ENCODE measurements around the gene ITGA1. TPM values are rescaled to one million over a fixed set of nuclear protein-coding genes. Genes with fewer than 3 reads are reported as not detected.
A peak's percentile ranks its signal among the peaks of the same experiment; 100 is the strongest.

Gene ITGA1
- total and polyA plus RNA-seq, 2 of the 13 experiments (the other 11 are each of a cell fraction or from before 2014, with no cell fraction given) = 23.1 to 28.6 TPM

DNA sequence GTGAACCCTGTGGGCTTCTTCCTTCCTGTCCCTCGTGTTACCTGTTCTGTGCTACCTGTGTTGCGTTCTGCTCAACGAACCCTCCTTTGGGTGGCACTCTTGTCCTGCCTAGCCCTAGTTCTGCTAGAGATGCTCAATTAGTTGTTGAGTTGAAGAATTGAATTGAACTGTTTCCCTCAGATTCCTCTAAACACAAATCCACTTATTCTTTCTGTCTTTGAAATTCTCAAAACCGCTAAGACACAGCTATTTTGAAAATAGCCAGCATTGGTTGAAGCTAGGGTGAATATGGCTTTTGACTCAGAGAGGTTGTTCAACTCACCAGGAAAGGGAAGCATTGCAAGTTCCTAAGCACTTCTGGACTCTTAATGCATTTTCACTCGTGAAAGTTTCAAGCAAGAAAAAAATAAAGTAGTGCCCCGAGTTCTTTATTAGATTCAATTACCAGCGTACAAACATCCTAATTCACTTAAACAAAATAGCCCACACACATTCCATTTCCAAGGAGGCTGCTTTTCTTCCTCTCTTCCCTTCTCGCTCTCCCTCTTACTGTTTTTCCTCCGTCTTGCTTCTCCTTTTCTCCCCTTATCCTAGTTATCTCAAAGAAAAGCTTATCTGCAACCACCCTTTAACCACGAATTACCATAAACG is 642 bp upstream of the ITGA1 start (continued):
- TF ChIP-seq, protein P1, sequence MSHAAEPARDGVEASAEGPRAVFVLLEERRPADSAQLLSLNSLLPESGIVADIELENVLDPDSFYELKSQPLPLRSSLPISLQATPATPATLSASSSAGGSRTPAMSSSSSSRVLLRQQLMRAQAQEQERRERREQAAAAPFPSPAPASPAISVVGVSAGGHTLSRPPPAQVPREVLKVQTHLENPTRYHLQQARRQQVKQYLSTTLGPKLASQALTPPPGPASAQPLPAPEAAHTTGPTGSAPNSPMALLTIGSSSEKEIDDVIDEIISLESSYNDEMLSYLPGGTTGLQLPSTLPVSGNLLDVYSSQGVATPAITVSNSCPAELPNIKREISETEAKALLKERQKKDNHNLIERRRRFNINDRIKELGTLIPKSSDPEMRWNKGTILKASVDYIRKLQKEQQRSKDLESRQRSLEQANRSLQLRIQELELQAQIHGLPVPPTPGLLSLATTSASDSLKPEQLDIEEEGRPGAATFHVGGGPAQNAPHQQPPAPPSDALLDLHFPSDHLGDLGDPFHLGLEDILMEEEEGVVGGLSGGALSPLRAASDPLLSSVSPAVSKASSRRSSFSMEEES (CRISPR knock-in tag; IDR thresholded peaks at IDR 0.05) = no peak
- TF ChIP-seq TEAD3 (CRISPR knock-in tag; optimal IDR thresholded peaks at IDR 0.05; ENCODE audit: borderline replicate concordance) (peak; percentile 39), HDAC1 (CRISPR knock-in tag; IDR thresholded peaks at IDR 0.05) (no peak), RXRB (CRISPR knock-in tag; IDR thresholded peaks at IDR 0.05; ENCODE audit: borderline replicate concordance) (peak; percentile 15; the same call in 1 of the 2 replicates), SMC3 (IDR thresholded peaks at IDR 0.05; ENCODE audit: low read length) (peak; percentile 25; the same call in 1 of the 2 replicates), ZNF230 (CRISPR knock-in tag; IDR thresholded peaks at IDR 0.05) (no peak), IRF2 (CRISPR knock-in tag; IDR thresholded peaks at IDR 0.05) (peak; percentile 44; the same call in 1 of the 2 replicates), ZNF331 (CRISPR knock-in tag; IDR thresholded peaks at IDR 0.05) (0 out of 2 replicates have a peak, but pooled peaks have one; percentile 14), SATB2 (CRISPR knock-in tag; IDR thresholded peaks at IDR 0.05) (no peak), FOXA3 (CRISPR knock-in tag; IDR thresholded peaks at IDR 0.05) (0 out of 2 replicates have a peak, but pooled peaks have one; percentile 22)
- TF ChIP-seq, protein P2, sequence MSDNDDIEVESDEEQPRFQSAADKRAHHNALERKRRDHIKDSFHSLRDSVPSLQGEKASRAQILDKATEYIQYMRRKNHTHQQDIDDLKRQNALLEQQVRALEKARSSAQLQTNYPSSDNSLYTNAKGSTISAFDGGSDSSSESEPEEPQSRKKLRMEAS (IDR thresholded peaks at IDR 0.05) = 0 out of 2 replicates have a peak, but pooled peaks have one; percentile 20
- TF ChIP-seq, protein P3, sequence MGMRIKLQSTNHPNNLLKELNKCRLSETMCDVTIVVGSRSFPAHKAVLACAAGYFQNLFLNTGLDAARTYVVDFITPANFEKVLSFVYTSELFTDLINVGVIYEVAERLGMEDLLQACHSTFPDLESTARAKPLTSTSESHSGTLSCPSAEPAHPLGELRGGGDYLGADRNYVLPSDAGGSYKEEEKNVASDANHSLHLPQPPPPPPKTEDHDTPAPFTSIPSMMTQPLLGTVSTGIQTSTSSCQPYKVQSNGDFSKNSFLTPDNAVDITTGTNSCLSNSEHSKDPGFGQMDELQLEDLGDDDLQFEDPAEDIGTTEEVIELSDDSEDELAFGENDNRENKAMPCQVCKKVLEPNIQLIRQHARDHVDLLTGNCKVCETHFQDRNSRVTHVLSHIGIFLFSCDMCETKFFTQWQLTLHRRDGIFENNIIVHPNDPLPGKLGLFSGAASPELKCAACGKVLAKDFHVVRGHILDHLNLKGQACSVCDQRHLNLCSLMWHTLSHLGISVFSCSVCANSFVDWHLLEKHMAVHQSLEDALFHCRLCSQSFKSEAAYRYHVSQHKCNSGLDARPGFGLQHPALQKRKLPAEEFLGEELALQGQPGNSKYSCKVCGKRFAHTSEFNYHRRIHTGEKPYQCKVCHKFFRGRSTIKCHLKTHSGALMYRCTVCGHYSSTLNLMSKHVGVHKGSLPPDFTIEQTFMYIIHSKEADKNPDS (CRISPR knock-in tag; IDR thresholded peaks at IDR 0.05) = no peak

All from HepG2 (cell line).